ENCODE results near the gene SPIN1.
A peak's percentile ranks its signal among the peaks of the same experiment; 100 is the strongest.

The SPIN1 gene

DNA sequence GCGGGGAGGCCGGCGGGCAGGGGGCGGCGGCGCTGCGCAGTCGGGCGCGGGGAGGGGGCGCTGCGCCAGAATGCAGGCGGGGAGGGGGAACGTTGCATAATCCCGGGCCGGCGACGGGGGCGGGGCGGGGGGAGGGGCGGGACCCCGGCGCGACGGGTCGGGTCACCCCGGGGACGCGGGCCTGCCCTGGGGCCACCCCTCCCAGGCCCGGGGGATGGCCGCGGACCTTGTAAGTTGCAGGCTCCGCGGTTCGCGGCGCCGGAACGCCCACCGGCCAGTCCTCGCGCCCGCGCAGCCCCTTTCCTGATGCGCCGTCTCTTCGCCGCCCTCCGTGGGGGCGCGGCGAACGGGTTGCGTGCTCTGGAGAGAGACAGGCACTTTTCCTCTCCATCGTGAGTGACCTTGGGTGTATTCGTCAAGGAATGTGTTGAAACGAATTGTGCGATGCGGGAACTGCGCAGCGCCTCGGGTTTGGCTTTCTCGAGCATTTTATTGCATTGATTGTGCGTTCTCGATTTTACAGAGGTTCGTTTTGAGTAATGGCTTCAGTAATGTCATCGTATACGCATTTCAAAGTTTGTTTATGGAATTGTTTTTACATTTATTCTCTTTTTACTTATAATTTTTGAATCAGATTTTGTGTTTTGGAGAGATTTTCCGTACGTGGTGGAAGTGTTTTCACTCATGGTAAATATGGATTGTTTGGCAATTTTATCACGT, 802 bp downstream of the SPIN1 start:
- DNase-seq (ENCODE audit: low read depth) = peak; percentile 36

DNA sequence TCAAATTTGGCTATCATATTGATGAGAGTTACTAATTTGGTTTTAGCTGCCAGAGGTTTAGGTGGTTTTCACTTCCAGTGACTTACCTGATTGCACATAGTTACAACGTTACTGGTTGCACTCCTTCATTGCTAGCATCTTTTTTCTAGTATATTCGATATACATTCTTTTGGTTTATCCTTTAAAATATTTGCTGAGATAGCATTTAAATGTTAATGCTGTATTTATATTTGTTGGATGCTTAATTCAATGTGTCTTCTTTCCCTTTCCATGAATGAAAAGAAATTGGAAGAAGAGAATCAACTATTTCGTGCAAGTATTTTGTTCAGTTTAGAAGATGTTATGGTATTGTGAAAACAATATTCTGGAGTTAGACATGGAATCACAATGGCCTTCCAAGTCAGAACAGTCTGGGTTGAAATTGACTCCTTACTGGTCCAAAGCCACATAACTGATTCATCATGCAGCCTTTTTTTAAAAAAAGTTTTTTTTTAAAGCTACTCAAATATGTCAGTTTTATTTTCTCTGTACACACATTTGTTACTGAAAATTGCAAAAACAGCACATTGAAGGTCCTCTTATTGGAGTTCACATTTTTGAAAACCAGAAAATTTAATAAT, 2.2 kb downstream of the SPIN1 start:
- DNase-seq (ENCODE audit: low read depth) = no peak

DNA sequence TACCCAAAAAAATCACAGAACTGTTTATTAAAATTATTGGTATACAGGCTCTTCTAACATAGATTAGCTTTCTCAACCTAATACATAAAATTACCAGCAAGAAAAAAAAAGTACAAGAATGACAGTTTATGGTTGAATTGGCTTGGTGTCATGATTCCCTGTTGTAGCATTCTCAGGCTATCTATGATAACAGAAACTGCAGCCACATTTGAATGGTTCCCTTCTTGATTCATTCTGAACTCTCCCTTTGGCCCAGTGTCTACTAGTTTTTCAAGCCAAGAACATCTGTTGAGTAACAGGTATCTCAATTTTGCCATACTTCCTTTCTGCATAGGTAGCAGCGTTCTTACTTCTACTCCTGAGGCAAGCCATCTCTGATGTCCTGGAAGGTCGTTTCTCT, 3.0 kb downstream of the SPIN1 start:
- DNase-seq (ENCODE audit: low read depth) = no peak

DNA sequence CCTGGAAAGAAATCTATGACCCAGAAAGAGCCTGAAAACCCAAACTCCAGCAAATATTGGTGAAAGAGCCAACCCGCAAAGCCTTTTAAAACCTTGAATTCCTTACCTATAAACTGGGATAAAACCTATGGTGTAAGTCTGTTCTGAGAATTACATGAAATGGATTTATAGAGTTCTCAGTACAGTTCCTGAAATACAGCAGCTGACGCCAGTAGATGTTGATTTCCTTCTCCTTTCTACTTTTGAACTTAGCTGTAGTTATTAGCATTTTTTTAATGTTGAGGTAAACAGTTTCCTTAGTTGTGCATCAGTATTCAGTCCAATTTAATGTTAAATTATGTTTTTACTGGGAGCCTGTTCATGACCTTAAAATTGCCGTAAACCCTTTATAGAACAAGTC, 3.7 kb downstream of the SPIN1 start:
- no peak for DNase-seq (ENCODE audit: low read depth)

DNA sequence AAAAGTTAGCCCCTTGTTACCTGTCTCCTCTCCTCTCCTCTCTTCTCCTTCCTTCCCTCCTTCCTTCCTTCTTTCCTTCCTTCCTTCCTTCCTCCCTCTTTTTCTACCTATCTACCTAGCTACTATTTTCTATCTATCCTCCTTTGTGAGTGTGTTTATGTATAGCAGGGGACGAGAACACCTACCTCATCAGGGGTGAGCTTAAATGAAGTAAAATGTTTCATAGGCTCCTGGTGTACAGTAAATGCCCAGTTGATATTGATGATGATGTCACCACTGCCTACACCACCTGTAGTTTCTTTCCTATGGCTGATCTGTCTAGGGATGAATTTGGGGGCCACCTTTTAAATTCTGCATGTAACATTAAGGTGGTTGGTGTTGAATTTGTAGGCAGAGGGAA, 4.3 kb downstream of the SPIN1 start:
- DNase-seq (ENCODE audit: low read depth) = no peak

DNA sequence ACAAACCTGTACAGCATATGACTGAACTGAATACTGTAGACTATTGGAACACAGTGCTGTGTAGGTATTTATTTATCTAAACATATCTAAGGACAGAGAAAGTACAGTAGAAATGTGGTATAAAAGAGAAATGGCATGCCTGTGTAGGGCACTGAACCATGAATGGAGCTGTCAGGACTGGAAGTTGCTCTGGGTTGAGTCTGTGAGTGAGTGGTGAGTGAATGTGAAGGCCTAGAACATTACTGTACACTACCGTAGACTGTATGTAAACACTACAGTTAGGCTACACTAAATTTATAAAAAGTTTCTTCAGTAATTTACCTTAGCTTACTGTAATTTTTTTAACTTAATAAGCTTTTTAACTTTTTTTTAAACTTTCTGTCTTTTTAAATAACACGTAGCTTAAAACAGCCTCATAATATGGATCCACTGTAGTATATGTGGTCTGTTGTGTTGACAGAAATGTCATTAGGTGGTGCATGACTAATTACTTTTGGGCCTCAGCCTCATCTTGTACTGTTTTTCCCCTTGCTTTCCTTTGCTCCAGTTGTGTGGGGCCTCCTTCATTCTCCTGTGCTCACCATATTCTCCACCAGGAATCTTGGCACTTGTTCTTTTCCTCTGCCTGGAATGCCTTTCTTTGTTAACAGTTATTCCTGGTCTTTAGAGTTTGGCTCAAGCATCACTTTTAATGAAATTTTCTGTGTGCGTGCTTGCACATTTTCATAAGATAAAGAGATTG, 8.8 kb downstream of the SPIN1 start:
- no peak for DNase-seq (ENCODE audit: low read depth)

DNA sequence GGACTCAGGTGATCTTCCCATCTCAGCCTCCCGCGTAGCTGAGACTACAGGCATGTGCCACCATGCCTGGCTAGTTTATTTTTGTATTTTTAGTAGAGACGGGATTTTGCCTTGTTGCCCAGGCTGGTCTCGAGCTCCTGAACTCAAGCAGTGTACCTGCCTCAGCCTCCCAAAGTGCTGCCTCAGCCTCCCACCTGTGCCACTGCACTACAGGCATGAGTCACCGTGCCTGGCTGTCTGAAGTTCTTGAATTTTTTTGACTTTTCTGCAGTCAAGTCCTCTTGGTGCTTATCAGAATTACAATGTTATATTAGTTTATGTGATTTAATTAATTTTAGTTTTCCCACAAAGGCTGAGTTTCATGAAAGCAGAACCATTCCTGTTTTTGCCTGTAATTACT, 9.8 kb downstream of the SPIN1 start:
- DNase-seq (ENCODE audit: low read depth) = no peak

DNA sequence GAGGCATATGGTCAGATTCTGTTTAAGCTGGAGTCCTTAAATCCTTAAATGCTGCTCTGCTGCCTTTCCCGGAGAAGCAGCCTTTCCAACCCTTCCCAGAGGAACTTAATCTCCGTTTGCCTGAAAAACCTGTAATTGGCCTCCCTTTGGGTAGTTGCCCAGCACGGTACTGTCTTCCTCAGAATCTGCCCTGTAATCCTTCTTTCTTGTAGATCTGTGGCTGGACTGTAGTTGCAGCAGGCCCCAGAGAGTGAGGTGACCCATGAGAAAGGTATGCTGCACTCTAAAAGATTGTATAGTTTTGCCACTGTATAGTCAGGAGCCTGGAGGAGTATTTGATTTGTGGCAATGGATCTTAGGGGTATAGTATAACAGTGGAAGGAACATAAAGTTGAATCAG, 11.7 kb downstream of the SPIN1 start:
- no peak for DNase-seq (ENCODE audit: low read depth)

DNA sequence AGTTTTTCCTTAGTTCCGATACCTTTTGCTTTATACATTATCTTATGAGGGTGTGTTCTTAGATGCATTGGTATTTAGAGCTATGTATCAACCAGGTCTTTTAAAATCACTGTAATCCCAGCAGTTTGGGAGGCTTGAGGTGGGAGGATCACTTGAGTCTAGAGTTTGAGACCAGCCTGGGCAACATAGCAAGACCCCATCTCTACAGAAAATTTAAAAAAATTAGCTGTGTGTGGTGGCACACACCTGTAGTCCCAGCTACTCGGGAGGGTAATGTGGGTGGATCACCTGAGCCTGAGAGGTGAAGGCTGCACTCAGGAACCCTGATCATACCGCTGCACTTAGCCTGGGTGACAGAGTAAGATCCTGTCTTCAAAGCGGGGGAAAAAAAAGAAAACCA, 15.1 kb downstream of the SPIN1 start:
- DNase-seq (ENCODE audit: low read depth) = no peak

DNA sequence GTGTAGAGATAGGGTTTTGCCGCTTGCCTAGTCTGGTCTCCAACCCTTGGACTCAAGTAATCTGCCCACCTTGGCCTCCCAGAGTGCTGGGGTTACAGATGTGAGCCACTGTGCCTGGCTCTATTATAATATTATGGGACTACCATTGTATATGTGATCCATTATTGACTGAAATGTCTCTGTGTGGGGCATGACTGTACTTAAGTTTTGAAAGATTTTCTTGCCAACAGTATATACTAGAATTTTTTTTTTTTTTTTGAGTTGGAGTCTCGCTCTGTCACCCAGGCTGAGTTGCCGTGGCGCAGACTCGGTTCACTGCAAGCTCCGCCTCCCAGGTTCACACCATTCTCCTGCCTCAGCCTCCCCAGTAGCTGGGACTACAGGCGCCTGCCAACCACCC, 17.8 kb downstream of the SPIN1 start:
- DNase-seq (ENCODE audit: low read depth) = no peak

DNA sequence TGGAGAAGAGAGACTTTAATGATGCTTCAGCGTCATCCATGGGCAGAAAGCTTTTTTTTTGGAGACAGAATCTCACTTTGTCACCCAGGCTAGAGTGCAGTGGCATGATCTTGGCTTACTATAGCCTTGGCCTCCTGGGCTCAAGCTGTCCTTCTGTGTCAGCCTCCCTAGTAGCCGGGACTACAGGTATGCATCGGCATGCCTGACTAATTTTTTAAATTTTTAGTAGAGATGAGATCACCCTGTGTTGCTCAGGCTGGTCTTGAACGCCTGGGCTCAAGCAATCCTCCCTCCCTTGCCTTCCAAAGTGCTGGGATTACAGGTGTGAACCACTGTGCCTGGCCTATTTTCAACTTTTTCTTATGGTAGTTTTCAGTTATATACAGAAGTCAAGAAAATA, 23.2 kb downstream of the SPIN1 start:
- DNase-seq (ENCODE audit: low read depth) = no peak

DNA sequence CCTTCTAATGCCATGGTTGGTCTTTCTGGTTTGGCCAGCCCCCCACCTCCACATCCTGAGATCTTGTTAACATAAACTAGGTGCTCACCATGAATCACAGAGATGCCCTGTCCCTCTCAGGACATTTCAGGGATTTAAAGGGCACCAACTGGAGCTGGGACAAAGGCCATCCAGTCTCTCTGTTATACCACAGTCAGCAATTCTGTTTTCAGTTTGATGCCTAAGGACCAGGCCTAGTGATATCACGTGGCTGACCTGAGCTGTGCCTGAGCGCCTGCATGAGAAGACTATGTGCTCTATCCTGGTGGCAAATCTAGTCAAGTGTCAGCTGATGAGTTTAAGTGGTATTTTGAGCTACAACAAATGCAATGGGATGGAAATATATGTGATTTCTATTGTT, 26.1 kb downstream of the SPIN1 start:
- no peak for DNase-seq (ENCODE audit: low read depth)

DNA sequence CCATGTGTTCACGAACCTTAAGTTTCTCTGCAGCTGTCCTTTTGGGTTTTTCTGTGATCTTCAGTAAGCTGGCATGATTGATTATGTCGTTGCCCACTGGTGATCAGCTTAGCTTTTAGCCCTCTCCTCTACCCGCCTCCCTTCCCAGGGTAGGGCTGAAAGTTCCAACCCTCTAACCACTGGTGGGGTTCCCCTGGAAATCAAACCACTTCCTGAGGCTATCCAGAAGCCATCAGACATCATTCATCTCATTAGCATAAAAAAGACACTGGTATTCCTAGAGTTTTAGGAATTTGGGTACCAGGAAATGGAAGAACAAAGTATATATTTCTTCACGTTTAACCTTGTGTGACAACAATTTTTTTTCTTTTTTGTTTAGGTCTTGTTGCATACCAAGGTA, 29.8 kb downstream of the SPIN1 start:
- no peak for DNase-seq (ENCODE audit: low read depth)

DNA sequence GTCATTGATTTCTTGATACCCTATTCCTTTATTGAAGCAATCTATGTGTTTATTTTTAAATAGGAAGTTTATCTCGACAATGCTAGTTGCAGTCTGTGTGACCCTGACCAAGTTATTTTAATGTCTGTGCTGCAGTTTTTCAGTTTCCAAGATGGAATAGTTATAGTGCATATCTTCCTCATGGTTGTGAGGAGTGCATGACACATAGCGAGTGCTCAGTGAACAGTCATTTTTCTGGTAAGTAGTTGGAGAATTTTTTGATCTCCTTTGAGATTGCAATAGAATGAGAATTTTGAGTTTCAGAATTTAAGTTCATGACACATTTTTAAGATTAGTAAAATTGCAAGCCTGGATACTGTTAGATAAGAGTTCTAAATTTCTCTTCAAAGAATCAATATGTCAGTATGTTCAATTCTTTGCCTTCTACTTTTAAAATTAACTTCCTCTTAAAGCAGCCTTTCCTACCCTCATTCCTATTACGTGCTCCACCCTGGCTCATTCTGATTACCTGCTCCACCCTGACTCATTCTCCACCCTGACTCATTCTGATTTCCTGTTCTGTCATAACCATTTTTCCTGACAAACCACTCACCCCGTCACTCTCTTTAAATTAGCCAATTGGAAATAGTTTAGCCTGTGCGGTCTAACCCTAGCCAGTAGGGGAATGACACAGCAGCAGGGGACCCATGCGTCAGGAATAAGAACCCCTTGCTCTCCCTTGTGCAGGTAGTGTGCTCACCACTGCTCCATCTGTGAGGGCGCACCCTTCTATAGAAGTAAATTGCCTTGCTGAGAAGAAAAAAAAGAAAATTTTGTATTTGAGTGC, 30.7 kb downstream of the SPIN1 start:
- DNase-seq (ENCODE audit: low read depth) = peak; percentile 30

DNA sequence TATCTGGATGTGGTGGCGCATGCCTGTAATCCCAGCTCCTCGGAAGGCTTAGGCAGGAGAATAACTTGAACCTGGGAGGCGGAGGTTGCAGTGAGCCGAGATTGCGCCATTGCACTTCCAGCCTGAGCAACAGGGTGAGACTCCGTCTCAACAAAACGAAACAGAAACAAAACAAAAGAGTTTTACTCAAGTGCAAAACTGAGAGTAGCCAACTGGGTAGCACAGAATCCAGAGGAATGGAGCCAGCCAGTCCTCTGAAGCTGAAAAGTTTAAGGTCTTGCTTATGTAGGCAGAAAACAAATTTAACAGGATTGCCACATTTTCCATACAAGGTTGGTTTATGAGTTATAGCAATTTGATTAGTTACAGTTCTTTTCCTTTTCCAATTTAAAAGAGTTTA, 32.0 kb downstream of the SPIN1 start:
- no peak for DNase-seq (ENCODE audit: low read depth)

DNA sequence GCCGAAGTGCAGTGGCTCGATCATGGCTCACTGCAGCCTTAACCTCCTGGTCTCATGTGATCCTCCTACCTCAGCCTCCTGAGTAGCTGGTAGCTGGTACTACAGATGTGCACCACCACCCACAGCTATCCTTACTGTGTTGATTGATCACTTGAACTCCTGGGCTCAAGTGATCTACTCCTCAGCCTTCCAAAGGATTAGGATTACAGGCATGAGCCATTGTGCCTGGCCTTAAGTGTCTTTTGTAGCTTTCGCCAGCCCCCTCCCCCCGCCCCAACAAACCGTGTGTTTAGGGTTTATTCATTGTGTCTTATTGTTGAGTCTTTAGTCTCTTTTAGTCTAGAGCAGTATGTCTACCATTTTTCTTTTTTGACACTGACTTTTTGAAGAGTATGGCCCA, 33.1 kb downstream of the SPIN1 start:
- no peak for DNase-seq (ENCODE audit: low read depth)

DNA sequence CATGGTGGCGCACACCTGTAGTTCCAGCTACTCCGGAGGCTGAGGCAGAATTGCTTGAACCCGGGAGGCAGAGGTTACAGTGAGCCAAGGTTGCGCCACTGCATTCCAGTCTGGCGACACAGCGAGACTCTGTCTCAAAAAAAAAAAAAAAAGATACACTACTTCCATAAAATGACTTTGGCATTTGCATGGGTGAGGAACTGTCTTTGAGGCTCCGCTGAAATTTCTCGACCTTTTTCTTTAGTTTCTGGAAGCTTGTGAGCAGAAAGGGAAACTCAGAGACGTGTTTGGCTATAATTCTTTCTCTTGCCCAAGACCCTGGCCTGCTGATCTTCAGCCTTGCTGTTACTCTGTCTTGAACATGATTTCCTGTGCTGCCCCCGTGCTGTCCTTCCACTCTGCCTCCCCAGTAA, 37.3 kb downstream of the SPIN1 start:
- DNase-seq (ENCODE audit: low read depth) = no peak

DNA sequence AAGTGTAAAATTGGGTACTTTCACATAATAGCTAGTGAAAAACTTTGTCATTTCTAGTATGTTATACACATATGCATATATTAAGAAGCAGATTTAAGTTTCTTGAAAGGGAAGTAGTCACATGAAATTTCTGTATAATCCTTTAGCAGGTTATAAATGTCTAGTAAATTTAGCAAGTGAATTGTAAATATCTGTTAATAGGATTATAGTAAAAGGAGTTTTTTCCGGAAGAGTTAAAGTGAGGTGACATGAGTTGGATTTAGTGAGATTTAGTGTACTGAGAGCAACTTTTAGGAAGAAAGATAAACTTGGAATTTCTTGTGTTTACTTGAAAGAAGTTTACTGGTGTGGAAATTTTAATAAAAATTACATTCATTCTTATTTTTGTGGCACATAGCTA, 38.4 kb downstream of the SPIN1 start:
- no peak for DNase-seq (ENCODE audit: low read depth)

DNA sequence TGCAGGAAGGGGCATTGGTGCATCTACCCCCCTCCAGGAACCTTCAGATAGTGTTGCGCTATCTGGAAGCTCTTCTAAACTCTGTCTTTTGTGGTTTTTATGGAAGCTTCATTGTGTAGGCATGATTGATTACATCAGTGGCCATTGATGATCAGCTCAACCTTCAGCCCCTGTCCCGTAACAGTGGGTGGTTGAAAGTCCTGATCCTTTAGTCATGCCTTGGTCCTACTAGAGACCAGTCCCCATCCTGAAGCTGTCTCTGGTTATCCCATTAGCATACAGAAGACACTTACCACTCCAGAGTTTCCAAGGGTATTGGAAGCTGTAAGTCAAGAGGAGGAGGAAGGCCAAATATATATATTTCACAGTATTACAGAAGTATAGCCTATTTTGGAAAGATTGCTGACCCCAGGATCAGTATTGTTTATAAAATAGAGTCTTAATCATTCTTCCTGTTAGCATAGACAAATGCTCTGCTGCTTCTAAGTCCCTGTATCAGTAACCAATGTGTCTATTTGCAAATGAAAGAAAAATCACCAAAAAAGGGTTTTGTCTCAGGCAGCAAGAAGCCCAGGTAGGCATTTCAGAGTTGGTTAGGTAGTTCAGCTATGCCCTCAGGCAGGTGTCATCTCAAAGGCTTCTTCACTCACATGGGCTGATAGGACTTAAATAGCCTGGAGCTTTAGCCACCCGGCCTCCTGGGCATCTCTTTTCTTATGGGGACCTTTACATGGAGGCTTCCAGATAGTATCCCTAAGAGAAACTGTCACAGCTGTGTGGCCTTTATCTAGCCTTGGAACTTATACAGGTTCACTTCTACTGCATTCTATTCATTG, 41.6 kb downstream of the SPIN1 start:
- DNase-seq (ENCODE audit: low read depth) = no peak

DNA sequence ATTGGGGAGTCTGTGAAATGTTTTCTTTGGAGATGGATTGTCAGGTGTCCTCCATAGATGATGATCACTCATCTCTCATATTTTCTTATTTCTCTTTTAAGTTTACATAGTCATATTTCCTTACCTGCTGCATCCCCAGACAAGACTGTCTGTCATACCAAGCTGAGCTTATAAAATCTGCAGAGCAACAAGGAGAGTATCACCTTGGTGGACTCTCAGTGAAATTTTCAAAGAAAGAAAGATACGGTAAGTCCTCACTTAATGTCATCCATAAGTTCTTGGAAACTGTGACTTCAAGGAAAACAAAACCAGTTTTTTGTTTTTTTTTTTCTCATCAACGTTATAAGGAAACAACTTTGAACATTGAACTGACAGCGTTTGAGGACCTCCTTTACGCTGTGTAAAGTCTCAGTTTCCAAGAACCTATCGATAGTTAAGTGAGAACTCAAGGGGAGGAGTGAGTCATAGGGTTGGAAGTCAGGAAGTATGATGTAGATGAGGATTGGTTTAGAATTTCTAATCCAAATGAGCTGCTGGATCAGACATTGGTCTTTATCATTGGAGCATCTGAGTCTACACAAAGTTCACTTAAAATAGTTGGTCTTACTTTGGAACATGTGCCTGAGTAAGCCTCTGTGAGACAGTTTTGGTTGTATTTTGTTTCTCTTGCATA, 45.5 kb downstream of the SPIN1 start:
- DNase-seq (ENCODE audit: low read depth) = no peak

DNA sequence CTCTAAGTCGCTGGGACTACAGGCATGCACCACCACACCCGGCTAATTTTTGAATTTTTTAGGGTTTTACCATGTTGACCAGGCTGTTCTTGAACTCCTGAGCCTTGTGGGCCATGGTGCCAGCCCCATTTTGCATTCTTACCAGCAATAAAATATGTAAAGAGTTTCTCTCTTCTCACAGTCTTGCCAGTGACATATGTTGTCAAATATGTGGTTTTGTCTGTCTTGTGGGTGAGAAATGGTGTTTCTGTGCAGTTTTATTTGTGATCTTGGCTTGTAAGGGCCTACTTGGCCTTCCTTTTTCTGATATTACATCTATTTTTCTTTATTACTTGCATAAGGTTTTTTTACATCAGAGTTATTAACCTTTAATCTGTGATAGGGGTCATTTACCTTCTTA, 47.1 kb downstream of the SPIN1 start:
- no peak for DNase-seq (ENCODE audit: low read depth)

Measured in activated T-cell treated with anti-CD3 and anti-CD28 coated beads for 48 hours (primary cell).